Measurements from ENCODE around the gene A3GALT2. TPM values are rescaled to one million over a fixed set of nuclear protein-coding genes. Genes with fewer than 3 reads are reported as not detected.

The A3GALT2 gene
- total and polyA plus RNA-seq, 12 donors, result 0.25 TPM; not detected in 11

- WGBS, 2 donors, result 62 to 64% methylated on average over 4 of the region's 4 CpGs
- TF ChIP-seq CTCF (IDR thresholded peaks at IDR 0.05), result no peak
- no peaks in the 10 kb centered on the region for H3K9me3 ChIP-seq
- ATAC-seq, result no peak
- DNase-seq, result no peak
- no peaks in the 10 kb centered on the region for H3K27me3 ChIP-seq
- H3K4me3 ChIP-seq, result no peak overlapping the region
- peaks cover 22 to 55% (median 30%) of the 10 kb centered on the region in 9 donors for H3K4me1 ChIP-seq
- peaks cover 0 to 18% (median 0%) of the 10 kb centered on the region in 9 donors for H3K36me3 ChIP-seq
- H3K27ac ChIP-seq, result peak overlapping the region in 4 of 10 donors; percentile 2 to 27 (median 16)
- intact Hi-C loops (cut with DNase I), result no loop called here
These were observed 37.4 kb upstream of the A3GALT2 start for GRCh38 chr1:33358114-33358794.

GRCh38 chr1:33357099-33357498 lies 36.2 kb upstream of the A3GALT2 start:
- H3K36me3 ChIP-seq, result peaks cover 0 to 18% (median 0%) of the 10 kb centered on the region in 9 donors
- no peak for DNase-seq
- no peak for ATAC-seq
- H3K4me1 ChIP-seq, result peaks cover 11 to 44% (median 18%) of the 10 kb centered on the region in 9 donors
- no peak overlapping the region for H3K4me3 ChIP-seq
- H3K9me3 ChIP-seq, result no peaks in the 10 kb centered on the region
- intact Hi-C loops (cut with DNase I), result no loop called here
- no peak overlapping the region for H3K27ac ChIP-seq
- TF ChIP-seq CTCF (IDR thresholded peaks at IDR 0.05), result no peak
- WGBS, 2 donors, result 96 to 98% methylated on average over 5 of the region's 5 CpGs
- H3K27me3 ChIP-seq, result no peaks in the 10 kb centered on the region

GRCh38 chr1:33354707-33355316 lies 33.9 kb upstream of the A3GALT2 start:
- no peaks in the 10 kb centered on the region for H3K27me3 ChIP-seq
- ATAC-seq, result no peak
- no peak overlapping the region for H3K27ac ChIP-seq
- DNase-seq, result no peak
- H3K4me3 ChIP-seq, result no peak overlapping the region
- H3K4me1 ChIP-seq, result peaks cover 0 to 31% (median 12%) of the 10 kb centered on the region in 9 donors
- intact Hi-C loops (cut with DNase I), result no loop called here
- no peak for TF ChIP-seq CTCF (IDR thresholded peaks at IDR 0.05)
- H3K9me3 ChIP-seq, result no peaks in the 10 kb centered on the region
- peaks cover 0 to 19% (median 0%) of the 10 kb centered on the region in 9 donors for H3K36me3 ChIP-seq
- WGBS, 2 donors, result 93 to 94% methylated on average over 16 of the region's 16 CpGs

DNA sequence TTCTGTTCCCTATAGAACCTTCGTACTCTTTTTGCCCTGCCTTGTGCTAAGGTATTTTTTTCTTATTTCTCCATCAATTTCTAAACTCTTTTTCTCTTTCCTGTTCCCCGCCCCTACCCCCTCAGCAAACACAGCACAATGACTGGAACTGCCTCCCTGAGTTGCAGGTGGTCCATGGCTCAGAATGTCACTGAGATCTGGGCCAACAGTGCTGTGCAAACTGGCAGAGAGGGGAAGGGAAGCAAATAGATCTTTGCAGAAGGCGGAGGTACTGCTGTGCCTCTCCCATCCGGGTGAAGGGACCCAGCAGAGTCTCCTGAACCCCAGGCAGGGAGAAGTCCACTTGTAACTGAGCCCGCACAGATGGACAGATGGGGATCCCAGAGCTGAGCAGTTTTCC lies 32.6 kb upstream of the A3GALT2 start:
- TF ChIP-seq CTCF (IDR thresholded peaks at IDR 0.05), result no peak

More for the DNA sequence above, 32.6 kb upstream of the A3GALT2 start:
- 92 to 96% methylated on average over 5 of the region's 5 CpGs for WGBS, 2 donors
- intact Hi-C loops (cut with DNase I), result no loop called here
- DNase-seq (no peak), ATAC-seq (no peak)
- H3K27me3 ChIP-seq, result no peaks in the 10 kb centered on the region
- H3K4me3 ChIP-seq, result no peak overlapping the region
- H3K27ac ChIP-seq, result no peak overlapping the region
- H3K9me3 ChIP-seq, result no peaks in the 10 kb centered on the region
- H3K36me3 ChIP-seq, result peaks cover 0 to 19% (median 0%) of the 10 kb centered on the region in 9 donors
- peaks cover 0 to 26% (median 12%) of the 10 kb centered on the region in 9 donors for H3K4me1 ChIP-seq
